ENCODE data around the gene VEPH1. TPM values are rescaled to one million over a fixed set of nuclear protein-coding genes. Genes with fewer than 3 reads are reported as not detected.

The VEPH1 gene
- total RNA-seq, 1 experiment from 2014 or later = 7.7 TPM

DNA sequence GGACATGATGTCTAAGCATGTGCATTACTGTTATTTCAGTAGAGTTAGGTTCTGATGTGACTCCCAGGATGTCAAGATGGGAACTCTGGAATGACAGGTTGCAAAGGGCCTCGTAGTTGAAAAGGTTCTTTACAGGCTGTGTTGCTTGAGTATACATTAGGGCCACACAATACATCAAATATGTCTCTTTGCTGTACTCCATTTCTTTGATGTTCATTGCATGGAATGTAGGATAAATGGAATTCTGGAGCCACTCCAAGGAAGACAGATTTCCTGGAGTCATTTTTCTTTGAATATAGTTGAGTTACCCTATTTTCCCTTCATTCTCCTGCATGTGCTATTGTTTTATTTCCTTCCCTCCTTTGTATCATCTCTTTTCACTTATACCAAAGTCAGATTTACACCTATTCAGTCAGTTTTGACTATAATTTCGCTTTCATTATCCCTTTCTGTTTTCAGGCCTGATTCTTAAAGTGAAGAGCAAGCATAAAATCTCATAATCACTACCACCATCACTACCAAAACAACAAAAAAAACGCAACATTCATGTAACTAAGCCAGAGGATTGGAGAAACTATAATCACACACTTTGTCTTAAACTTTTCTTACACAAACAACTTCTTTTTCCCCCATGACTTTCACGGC is 127.8 kb downstream of the VEPH1 start:
- Histone ChIP-seq H4K91ac (ENCODE audit: insufficient read length, low read depth, low read length) (no peak overlapping the region), H3K79me1 (ENCODE audit: insufficient read depth, low read depth, low read length, poor library complexity, severe bottlenecking) (no peaks in the 10 kb centered on the region), H3K23me2 (ENCODE audit: insufficient read length, low read depth, low read length, poor library complexity, severe bottlenecking) (no peaks in the 10 kb centered on the region), H4K5ac (ENCODE audit: insufficient read length, low read depth, low read length) (no peak overlapping the region), H2BK120ac (ENCODE audit: low read depth, low read length, poor library complexity, severe bottlenecking) (no peak overlapping the region), H3K4me2 (ENCODE audit: insufficient read depth, insufficient read length, low read length) (no peak overlapping the region), H3K27ac (ENCODE audit: insufficient read length, low read depth, low read length) (no peak overlapping the region), H3K56ac (ENCODE audit: insufficient read length, low read depth, low read length) (no peak overlapping the region), H2AFZ (ENCODE audit: low read length) (no peak overlapping the region), H2AK5ac (ENCODE audit: insufficient read length, low read length) (no peak overlapping the region), H4K8ac (replicated peaks; ENCODE audit: insufficient read length, low read depth, low read length) (no peak overlapping the region), H3K9ac (ENCODE audit: extremely low read depth, insufficient read length, low read length) (no peak overlapping the region), H3K9me3 (ENCODE audit: control insufficient read depth, low read depth, low read length) (no peaks in the 10 kb centered on the region), H3K79me2 (ENCODE audit: insufficient read depth, low read length) (no peaks in the 10 kb centered on the region), H2BK12ac (ENCODE audit: insufficient read length, low read depth, low read length) (no peak overlapping the region), H3K23ac (ENCODE audit: insufficient read length, low read depth, low read length) (no peak overlapping the region), H3T11ph (ENCODE audit: low read length) (no peak overlapping the region), H4K20me1 (ENCODE audit: control insufficient read depth, insufficient read depth, insufficient read length) (no peaks in the 10 kb centered on the region), H3K4me1 (ENCODE audit: insufficient read depth, low read length) (no peaks in the 10 kb centered on the region), H3K18ac (ENCODE audit: insufficient read length, low read depth, low read length) (no peak overlapping the region), H3K14ac (ENCODE audit: insufficient read depth, low read length) (no peak overlapping the region), H2BK15ac (ENCODE audit: low read depth, low read length) (no peak overlapping the region), H2BK20ac (ENCODE audit: low read depth, low read length, poor library complexity, severe bottlenecking) (no peak overlapping the region), H3K4ac (ENCODE audit: low read depth, low read length) (no peak overlapping the region), H3K27me3 (ENCODE audit: insufficient read depth, low read length) (no peaks in the 10 kb centered on the region), H2BK5ac (ENCODE audit: insufficient read length, low read length) (no peak overlapping the region)
- DNase-seq = no peak
- WGBS (ENCODE audit: extremely low coverage, insufficient read length, low lambda C conversion rate) = 100% methylated on average over 1 of the region's 4 CpGs
- Mint-ChIP-seq H3K4me3 (no peak overlapping the region; a peak in 1 of 5 replicates), H3K27me3 (ENCODE audit: low read depth) (no peaks in the 10 kb centered on the region; the same call in 1 of the 2 replicates), H3K27ac (no peak overlapping the region), H3K36me3 (ENCODE audit: insufficient read depth in 1 of 3, low read depth in 3 of 3) (no peaks in the 10 kb centered on the region), H3K9me3 (no peaks in the 10 kb centered on the region), H3K4me1 (peaks cover 22 to 28% of the 10 kb centered on the region in 2 experiments)
- TF ChIP-seq, protein P1, sequence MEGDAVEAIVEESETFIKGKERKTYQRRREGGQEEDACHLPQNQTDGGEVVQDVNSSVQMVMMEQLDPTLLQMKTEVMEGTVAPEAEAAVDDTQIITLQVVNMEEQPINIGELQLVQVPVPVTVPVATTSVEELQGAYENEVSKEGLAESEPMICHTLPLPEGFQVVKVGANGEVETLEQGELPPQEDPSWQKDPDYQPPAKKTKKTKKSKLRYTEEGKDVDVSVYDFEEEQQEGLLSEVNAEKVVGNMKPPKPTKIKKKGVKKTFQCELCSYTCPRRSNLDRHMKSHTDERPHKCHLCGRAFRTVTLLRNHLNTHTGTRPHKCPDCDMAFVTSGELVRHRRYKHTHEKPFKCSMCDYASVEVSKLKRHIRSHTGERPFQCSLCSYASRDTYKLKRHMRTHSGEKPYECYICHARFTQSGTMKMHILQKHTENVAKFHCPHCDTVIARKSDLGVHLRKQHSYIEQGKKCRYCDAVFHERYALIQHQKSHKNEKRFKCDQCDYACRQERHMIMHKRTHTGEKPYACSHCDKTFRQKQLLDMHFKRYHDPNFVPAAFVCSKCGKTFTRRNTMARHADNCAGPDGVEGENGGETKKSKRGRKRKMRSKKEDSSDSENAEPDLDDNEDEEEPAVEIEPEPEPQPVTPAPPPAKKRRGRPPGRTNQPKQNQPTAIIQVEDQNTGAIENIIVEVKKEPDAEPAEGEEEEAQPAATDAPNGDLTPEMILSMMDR (conservative IDR thresholded peaks at IDR 0.05) = no peak
